HepG2 (cell line): ENCODE data around the gene EHBP1. TPM values are rescaled to one million over a fixed set of nuclear protein-coding genes. Genes with fewer than 3 reads are reported as not detected.

Source experiments
- CHD4 ChIP-seq: fragments of 200-600 bp; sonication (generic); IDR thresholded peaks from 2 replicates; pipeline ENCODE4 v1.7.0; 2017; ENCODE audit warnings: mild to moderate bottlenecking, low read length, borderline replicate concordance
- ETV5 ChIP-seq: IDR thresholded peaks from 2 replicates; pipeline ENCODE4 v1.6.1; 2018; ENCODE audit warnings: missing biosample characterization, missing genetic modification reagents, inconsistent platforms, borderline replicate concordance
- NONO ChIP-seq, 2 experiments: fragments of 450-650 bp in 1 of 2; sonication (generic) in 1 of 2; formaldehyde crosslinking in 1 of 2; IDR thresholded peaks in 1 of 2; conservative IDR thresholded peaks in 1 of 2; 2 replicates each; pipeline versions ENCODE4 v1.6.1 to v1.8.0; 2017 to 2022; ENCODE audit warnings: mild to moderate bottlenecking in 1 of 2, missing genetic modification reagents in 1 of 2, moderate library complexity in 1 of 2
- ZNF776 ChIP-seq: sonication (generic); formaldehyde crosslinking; IDR thresholded peaks from 2 replicates; pipeline ENCODE4 v1.4.0; 2020; ENCODE audit warnings: mild to moderate bottlenecking, missing genetic modification reagents
- ZZZ3 ChIP-seq: sonication (generic); formaldehyde crosslinking; IDR thresholded peaks from 2 replicates; pipeline ENCODE4 v1.4.0; 2020; ENCODE audit warnings: missing genetic modification reagents, mild to moderate bottlenecking, borderline replicate concordance
- polyA plus RNA-seq, 8 experiments: library from polyadenylated mRNA; depleted of rRNA in 3 of 8; stranded (reverse) in 7 of 8; unstranded in 1 of 8; fragments of >200 nt; fragmentation: Illumina TruSeq in 4 of 8; extraction: Trizol in 4 of 8; gene quantifications; 2 replicates each; pipeline versions ENCODE4 v1.2.1 to v1.2.3, GENCODE V29; 2011 to 2016; ENCODE audit warnings: low read depth in 4 of 8, missing spikeins in 1 of 8, mixed read lengths in 1 of 8; ENCODE audit not compliant: insufficient read depth in 1 of 8
- total RNA-seq, 5 experiments: library from RNA; depleted of rRNA; stranded (reverse); fragments of >200 nt; fragmentation: Illumina TruSeq; extraction: Trizol; gene quantifications; 2 replicates each; pipeline ENCODE4 v1.2.3, GENCODE V29; 2016; ENCODE audit warnings: low read depth in 1 of 5
- TF ChIP-seq, protein P1 (sequence below): sonication (generic); formaldehyde crosslinking; IDR thresholded peaks from 2 replicates; pipeline ENCODE4 v1.5.0; 2020; ENCODE audit warnings: missing genetic modification reagents, mild to moderate bottlenecking, borderline replicate concordance
- TF ChIP-seq, protein P2 (sequence below): sonication (generic); formaldehyde crosslinking; IDR thresholded peaks from 2 replicates; pipeline ENCODE4 v1.5.0; 2020; ENCODE audit warnings: mild to moderate bottlenecking, missing genetic modification reagents
- TF ChIP-seq, protein P3 (sequence below): sonication (generic); formaldehyde crosslinking; IDR thresholded peaks from 2 replicates; pipeline ENCODE4 v1.9.0; 2021; ENCODE audit warnings: mild to moderate bottlenecking, missing genetic modification reagents
- TF ChIP-seq, protein P4 (sequence below): sonication (generic); formaldehyde crosslinking; conservative IDR thresholded peaks from 2 replicates; pipeline ENCODE4 v1.8.0; 2022; ENCODE audit warnings: mild to moderate bottlenecking, moderate library complexity, missing genetic modification reagents
- TF ChIP-seq, protein P5 (sequence below): sonication (generic); formaldehyde crosslinking; IDR thresholded peaks from 2 replicates; pipeline ENCODE4 v1.4.0; 2020; ENCODE audit warnings: missing genetic modification reagents, borderline replicate concordance

The EHBP1 gene
- total and polyA plus RNA-seq, 2 of the 13 experiments (the other 11 are each of a cell fraction or from before 2014, with no cell fraction given), result 93.5 to 146 TPM

DNA sequence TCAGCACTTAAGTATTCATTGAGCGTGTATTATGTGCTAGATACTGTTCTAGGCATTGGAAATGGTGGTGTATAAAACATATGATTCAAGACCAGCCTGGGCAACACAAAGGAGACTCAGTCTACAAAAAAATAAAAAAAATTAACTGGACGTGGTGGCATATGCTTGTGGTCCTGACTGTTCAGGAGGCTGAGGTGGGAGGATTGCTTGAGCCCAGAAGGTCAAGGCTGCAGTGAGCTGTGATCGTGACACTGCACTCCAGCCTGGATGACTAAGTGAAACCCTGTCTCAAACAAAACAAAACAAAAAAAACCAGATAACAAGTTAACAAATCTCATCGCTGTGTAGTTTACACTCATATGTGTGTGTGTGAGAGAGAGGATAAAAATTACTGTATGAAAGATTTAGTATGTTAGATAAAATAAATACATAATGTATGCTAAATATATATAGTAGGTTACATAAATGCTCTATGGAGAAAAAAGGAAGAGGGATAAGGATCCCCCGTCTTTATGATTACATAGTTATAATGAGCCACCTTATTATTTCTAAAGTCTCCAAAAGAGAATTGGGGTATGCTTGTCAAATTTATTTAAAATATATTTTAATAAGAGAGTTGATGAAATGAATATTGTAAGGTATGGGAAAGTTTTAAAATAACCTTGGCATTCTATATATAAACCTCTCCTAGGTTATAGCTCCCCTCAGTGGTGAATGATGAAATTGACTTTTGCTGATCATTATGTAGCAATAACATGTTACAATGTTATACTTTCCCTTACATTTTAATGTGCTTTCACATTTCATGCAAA lies 69.2 kb downstream of the EHBP1 start (continued):
- no peak for TF ChIP-seq ZZZ3 (CRISPR knock-in tag)
- TF ChIP-seq ZNF776, result no peak
- TF ChIP-seq, protein P1, sequence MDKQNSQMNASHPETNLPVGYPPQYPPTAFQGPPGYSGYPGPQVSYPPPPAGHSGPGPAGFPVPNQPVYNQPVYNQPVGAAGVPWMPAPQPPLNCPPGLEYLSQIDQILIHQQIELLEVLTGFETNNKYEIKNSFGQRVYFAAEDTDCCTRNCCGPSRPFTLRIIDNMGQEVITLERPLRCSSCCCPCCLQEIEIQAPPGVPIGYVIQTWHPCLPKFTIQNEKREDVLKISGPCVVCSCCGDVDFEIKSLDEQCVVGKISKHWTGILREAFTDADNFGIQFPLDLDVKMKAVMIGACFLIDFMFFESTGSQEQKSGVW (CRISPR knock-in tag), result no peak
- TF ChIP-seq, protein P2, sequence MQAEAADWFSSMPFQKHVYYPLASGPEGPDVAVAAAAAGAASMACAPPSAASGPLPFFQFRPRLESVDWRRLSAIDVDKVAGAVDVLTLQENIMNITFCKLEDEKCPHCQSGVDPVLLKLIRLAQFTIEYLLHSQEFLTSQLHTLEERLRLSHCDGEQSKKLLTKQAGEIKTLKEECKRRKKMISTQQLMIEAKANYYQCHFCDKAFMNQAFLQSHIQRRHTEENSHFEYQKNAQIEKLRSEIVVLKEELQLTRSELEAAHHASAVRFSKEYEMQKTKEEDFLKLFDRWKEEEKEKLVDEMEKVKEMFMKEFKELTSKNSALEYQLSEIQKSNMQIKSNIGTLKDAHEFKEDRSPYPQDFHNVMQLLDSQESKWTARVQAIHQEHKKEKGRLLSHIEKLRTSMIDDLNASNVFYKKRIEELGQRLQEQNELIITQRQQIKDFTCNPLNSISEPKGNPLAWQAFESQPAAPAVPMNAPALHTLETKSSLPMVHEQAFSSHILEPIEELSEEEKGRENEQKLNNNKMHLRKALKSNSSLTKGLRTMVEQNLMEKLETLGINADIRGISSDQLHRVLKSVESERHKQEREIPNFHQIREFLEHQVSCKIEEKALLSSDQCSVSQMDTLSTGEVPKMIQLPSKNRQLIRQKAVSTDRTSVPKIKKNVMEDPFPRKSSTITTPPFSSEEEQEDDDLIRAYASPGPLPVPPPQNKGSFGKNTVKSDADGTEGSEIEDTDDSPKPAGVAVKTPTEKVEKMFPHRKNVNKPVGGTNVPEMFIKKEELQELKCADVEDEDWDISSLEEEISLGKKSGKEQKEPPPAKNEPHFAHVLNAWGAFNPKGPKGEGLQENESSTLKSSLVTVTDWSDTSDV (CRISPR knock-in tag), result no peak
- TF ChIP-seq, protein P3, sequence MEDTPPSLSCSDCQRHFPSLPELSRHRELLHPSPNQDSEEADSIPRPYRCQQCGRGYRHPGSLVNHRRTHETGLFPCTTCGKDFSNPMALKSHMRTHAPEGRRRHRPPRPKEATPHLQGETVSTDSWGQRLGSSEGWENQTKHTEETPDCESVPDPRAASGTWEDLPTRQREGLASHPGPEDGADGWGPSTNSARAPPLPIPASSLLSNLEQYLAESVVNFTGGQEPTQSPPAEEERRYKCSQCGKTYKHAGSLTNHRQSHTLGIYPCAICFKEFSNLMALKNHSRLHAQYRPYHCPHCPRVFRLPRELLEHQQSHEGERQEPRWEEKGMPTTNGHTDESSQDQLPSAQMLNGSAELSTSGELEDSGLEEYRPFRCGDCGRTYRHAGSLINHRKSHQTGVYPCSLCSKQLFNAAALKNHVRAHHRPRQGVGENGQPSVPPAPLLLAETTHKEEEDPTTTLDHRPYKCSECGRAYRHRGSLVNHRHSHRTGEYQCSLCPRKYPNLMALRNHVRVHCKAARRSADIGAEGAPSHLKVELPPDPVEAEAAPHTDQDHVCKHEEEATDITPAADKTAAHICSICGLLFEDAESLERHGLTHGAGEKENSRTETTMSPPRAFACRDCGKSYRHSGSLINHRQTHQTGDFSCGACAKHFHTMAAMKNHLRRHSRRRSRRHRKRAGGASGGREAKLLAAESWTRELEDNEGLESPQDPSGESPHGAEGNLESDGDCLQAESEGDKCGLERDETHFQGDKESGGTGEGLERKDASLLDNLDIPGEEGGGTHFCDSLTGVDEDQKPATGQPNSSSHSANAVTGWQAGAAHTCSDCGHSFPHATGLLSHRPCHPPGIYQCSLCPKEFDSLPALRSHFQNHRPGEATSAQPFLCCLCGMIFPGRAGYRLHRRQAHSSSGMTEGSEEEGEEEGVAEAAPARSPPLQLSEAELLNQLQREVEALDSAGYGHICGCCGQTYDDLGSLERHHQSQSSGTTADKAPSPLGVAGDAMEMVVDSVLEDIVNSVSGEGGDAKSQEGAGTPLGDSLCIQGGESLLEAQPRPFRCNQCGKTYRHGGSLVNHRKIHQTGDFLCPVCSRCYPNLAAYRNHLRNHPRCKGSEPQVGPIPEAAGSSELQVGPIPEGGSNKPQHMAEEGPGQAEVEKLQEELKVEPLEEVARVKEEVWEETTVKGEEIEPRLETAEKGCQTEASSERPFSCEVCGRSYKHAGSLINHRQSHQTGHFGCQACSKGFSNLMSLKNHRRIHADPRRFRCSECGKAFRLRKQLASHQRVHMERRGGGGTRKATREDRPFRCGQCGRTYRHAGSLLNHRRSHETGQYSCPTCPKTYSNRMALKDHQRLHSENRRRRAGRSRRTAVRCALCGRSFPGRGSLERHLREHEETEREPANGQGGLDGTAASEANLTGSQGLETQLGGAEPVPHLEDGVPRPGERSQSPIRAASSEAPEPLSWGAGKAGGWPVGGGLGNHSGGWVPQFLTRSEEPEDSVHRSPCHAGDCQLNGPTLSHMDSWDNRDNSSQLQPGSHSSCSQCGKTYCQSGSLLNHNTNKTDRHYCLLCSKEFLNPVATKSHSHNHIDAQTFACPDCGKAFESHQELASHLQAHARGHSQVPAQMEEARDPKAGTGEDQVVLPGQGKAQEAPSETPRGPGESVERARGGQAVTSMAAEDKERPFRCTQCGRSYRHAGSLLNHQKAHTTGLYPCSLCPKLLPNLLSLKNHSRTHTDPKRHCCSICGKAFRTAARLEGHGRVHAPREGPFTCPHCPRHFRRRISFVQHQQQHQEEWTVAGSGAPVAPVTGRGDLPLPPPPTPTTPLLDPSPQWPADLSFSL, result no peak
- TF ChIP-seq ETV5 (CRISPR knock-in tag), result peak; percentile 27; the same call in 1 of the 2 replicates
- peak; percentile 85; the same call in 1 of the 2 replicates for TF ChIP-seq CHD4
- TF ChIP-seq, protein P4, sequence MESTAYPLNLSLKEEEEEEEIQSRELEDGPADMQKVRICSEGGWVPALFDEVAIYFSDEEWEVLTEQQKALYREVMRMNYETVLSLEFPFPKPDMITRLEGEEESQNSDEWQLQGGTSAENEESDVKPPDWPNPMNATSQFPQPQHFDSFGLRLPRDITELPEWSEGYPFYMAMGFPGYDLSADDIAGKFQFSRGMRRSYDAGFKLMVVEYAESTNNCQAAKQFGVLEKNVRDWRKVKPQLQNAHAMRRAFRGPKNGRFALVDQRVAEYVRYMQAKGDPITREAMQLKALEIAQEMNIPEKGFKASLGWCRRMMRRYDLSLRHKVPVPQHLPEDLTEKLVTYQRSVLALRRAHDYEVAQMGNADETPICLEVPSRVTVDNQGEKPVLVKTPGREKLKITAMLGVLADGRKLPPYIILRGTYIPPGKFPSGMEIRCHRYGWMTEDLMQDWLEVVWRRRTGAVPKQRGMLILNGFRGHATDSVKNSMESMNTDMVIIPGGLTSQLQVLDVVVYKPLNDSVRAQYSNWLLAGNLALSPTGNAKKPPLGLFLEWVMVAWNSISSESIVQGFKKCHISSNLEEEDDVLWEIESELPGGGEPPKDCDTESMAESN, result no peak
- TF ChIP-seq NONO (IDR thresholded peaks at IDR 0.05), result no peak
- TF ChIP-seq NONO (CRISPR knock-in tag; conservative IDR thresholded peaks at IDR 0.05), result no peak
- TF ChIP-seq, protein P5, sequence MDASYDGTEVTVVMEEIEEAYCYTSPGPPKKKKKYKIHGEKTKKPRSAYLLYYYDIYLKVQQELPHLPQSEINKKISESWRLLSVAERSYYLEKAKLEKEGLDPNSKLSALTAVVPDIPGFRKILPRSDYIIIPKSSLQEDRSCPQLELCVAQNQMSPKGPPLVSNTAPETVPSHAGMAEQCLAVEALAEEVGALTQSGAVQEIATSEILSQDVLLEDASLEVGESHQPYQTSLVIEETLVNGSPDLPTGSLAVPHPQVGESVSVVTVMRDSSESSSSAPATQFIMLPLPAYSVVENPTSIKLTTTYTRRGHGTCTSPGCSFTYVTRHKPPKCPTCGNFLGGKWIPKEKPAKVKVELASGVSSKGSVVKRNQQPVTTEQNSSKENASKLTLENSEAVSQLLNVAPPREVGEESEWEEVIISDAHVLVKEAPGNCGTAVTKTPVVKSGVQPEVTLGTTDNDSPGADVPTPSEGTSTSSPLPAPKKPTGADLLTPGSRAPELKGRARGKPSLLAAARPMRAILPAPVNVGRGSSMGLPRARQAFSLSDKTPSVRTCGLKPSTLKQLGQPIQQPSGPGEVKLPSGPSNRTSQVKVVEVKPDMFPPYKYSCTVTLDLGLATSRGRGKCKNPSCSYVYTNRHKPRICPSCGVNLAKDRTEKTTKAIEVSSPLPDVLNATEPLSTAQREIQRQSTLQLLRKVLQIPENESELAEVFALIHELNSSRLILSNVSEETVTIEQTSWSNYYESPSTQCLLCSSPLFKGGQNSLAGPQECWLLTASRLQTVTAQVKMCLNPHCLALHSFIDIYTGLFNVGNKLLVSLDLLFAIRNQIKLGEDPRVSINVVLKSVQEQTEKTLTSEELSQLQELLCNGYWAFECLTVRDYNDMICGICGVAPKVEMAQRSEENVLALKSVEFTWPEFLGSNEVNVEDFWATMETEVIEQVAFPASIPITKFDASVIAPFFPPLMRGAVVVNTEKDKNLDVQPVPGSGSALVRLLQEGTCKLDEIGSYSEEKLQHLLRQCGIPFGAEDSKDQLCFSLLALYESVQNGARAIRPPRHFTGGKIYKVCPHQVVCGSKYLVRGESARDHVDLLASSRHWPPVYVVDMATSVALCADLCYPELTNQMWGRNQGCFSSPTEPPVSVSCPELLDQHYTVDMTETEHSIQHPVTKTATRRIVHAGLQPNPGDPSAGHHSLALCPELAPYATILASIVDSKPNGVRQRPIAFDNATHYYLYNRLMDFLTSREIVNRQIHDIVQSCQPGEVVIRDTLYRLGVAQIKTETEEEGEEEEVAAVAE, result no peak
